HUES64 (cell line): ENCODE data around the gene ARMC6.
"Not testable (repeated sequence)": the region's sequence is repeated elsewhere in the genome, so short reads cannot be mapped to it uniquely, and the experiment has no call there.

ENCODE experiments used
- H3K27ac ChIP-seq: 2 replicates; pipeline ENCODE4 v1.7.0; 2013; ENCODE audit warnings: low read depth, low read length, inconsistent platforms
- H3K27me3 ChIP-seq: 2 replicates; pipeline ENCODE4 v1.6.1; 2013; ENCODE audit warnings: mild to moderate bottlenecking, low read length; ENCODE audit not compliant: insufficient read depth
- H3K36me3 ChIP-seq: 2 replicates; pipeline ENCODE4 v1.6.1; 2013; ENCODE audit warnings: mild to moderate bottlenecking, low read length; ENCODE audit not compliant: insufficient read depth
- H3K4me1 ChIP-seq: 2 replicates; pipeline ENCODE4 v1.6.1; 2013; ENCODE audit warnings: mild to moderate bottlenecking, low read length, moderate library complexity; ENCODE audit not compliant: insufficient read depth
- H3K4me3 ChIP-seq: 2 replicates; pipeline ENCODE4 v1.5.1; 2013; ENCODE audit warnings: mild to moderate bottlenecking, low read length, moderate library complexity
- H3K9ac ChIP-seq: 2 replicates; pipeline ENCODE4 v1.6.1; 2013; ENCODE audit warnings: mild to moderate bottlenecking, low read depth, low read length
- H3K9me3 ChIP-seq: 2 replicates; pipeline ENCODE4 v1.6.1; 2013; ENCODE audit warnings: low read depth, low read length; ENCODE audit not compliant: insufficient read depth
- WGBS: fragments of 150-250, 120-280 bp; methylation state at CpG from one replicate; pipeline ENCODE4 v1.1.7; 2013; ENCODE audit warnings: missing lambda C conversion rate; 5-methylcytosine and 5-hydroxymethylcytosine counted together

The ARMC6 gene

GRCh38 chr19:19023376-19023775, 10.0 kb upstream of the ARMC6 start:
- not testable (repeated sequence) for H3K9me3 ChIP-seq

GRCh38 chr19:19025861-19026260, 7.5 kb upstream of the ARMC6 start:
- Histone ChIP-seq H3K27me3 (no peaks in the 10 kb centered on the region), H3K9me3 (no peaks in the 10 kb centered on the region), H3K4me3 (no peak overlapping the region), H3K9ac (no peak overlapping the region), H3K4me1 (no peaks in the 10 kb centered on the region), H3K27ac (no peak overlapping the region), H3K36me3 (peaks cover 89% of the 10 kb centered on the region)
- 96% methylated on average over 11 of the region's 11 CpGs for WGBS

More at GRCh38 chr19:19023376-19023775, 10.0 kb upstream of the ARMC6 start:
- not testable (repeated sequence) for H3K27me3 ChIP-seq, H3K27ac ChIP-seq, H3K9ac ChIP-seq, H3K4me3 ChIP-seq, H3K4me1 ChIP-seq
- H3K36me3 ChIP-seq: peaks cover 85% of the 10 kb centered on the region
- WGBS: 92% methylated on average over 1 of the region's 1 CpG

GRCh38 chr19:19026299-19026971, 7.0 kb upstream of the ARMC6 start:
- WGBS: 92% methylated on average over 10 of the region's 10 CpGs
- H3K9me3 ChIP-seq: no peaks in the 10 kb centered on the region
- no peak overlapping the region for H3K9ac ChIP-seq
- no peak overlapping the region for H3K4me3 ChIP-seq
- H3K4me1 ChIP-seq: no peaks in the 10 kb centered on the region
- H3K36me3 ChIP-seq: peaks cover 87% of the 10 kb centered on the region
- H3K27ac ChIP-seq: no peak overlapping the region
- no peaks in the 10 kb centered on the region for H3K27me3 ChIP-seq

GRCh38 chr19:19027228-19027627, 6.2 kb upstream of the ARMC6 start:
- Histone ChIP-seq H3K27ac (no peak overlapping the region), H3K4me1 (peaks cover 6% of the 10 kb centered on the region; the same call in 1 of the 2 replicates), H3K9me3 (no peaks in the 10 kb centered on the region), H3K36me3 (peaks cover 92% of the 10 kb centered on the region), H3K4me3 (no peak overlapping the region), H3K27me3 (no peaks in the 10 kb centered on the region), H3K9ac (no peak overlapping the region)
- 96% methylated on average over 4 of the region's 4 CpGs for WGBS

- Histone ChIP-seq H3K4me3 (no peak overlapping the region), H3K9me3 (no peaks in the 10 kb centered on the region), H3K27ac (no peak overlapping the region), H3K27me3 (no peaks in the 10 kb centered on the region), H3K4me1 (peaks cover 6% of the 10 kb centered on the region; the same call in 1 of the 2 replicates), H3K36me3 (peaks cover 79% of the 10 kb centered on the region), H3K9ac (no peak overlapping the region)
- WGBS: 98% methylated on average over 9 of the region's 9 CpGs
Measured at GRCh38 chr19:19028526-19028925, 4.9 kb upstream of the ARMC6 start.

GRCh38 chr19:19031891-19032290, 1.5 kb upstream of the ARMC6 start:
- Histone ChIP-seq H3K27ac (no peak overlapping the region), H3K9me3 (no peaks in the 10 kb centered on the region), H3K27me3 (no peaks in the 10 kb centered on the region), H3K4me1 (peaks cover 6% of the 10 kb centered on the region; the same call in 1 of the 2 replicates), H3K9ac (no peak overlapping the region), H3K36me3 (peaks cover 58% of the 10 kb centered on the region), H3K4me3 (peak overlapping the region; percentile 78)
- 86% methylated on average over 5 of the region's 5 CpGs for WGBS

- Histone ChIP-seq H3K36me3 (peaks cover 57% of the 10 kb centered on the region), H3K9ac (peak overlapping the region; percentile 86), H3K4me1 (peaks cover 6% of the 10 kb centered on the region; the same call in 1 of the 2 replicates), H3K27ac (peak overlapping the region; percentile 88), H3K9me3 (peaks cover 5% of the 10 kb centered on the region; the same call in 1 of the 2 replicates), H3K27me3 (no peaks in the 10 kb centered on the region), H3K4me3 (peak overlapping the region; percentile 78)
- WGBS: under 1% methylated on average over 29 of the region's 31 CpGs
Measured at GRCh38 chr19:19032420-19033175, 805 bp upstream of the ARMC6 start.

- Histone ChIP-seq H3K4me3 (peak overlapping the region; percentile 78), H3K4me1 (peaks cover 6% of the 10 kb centered on the region; the same call in 1 of the 2 replicates), H3K9ac (peak overlapping the region; percentile 86), H3K27ac (peak overlapping the region; percentile 88), H3K27me3 (no peaks in the 10 kb centered on the region), H3K36me3 (peaks cover 58% of the 10 kb centered on the region), H3K9me3 (peaks cover 10% of the 10 kb centered on the region; the same call in 1 of the 2 replicates)
- WGBS: under 1% methylated on average over 32 of the region's 32 CpGs
Measured at GRCh38 chr19:19033176-19033425, 302 bp upstream of the ARMC6 start.

- WGBS: 7% methylated on average over 10 of the region's 10 CpGs
- H3K27me3 ChIP-seq: no peaks in the 10 kb centered on the region
- peaks cover 6% of the 10 kb centered on the region; the same call in 1 of the 2 replicates for H3K4me1 ChIP-seq
- peaks cover 13% of the 10 kb centered on the region; the same call in 1 of the 2 replicates for H3K9me3 ChIP-seq
- peaks cover 58% of the 10 kb centered on the region for H3K36me3 ChIP-seq
- H3K4me3 ChIP-seq: peak overlapping the region; percentile 78
- peak overlapping the region; percentile 88 for H3K27ac ChIP-seq
- peak overlapping the region; percentile 86 for H3K9ac ChIP-seq
Measured at GRCh38 chr19:19034204-19034624, 811 bp downstream of the ARMC6 start.

- Histone ChIP-seq H3K9ac (no peak overlapping the region), H3K4me1 (no peaks in the 10 kb centered on the region), H3K27me3 (no peaks in the 10 kb centered on the region), H3K27ac (no peak overlapping the region), H3K4me3 (no peak overlapping the region), H3K9me3 (peaks cover 13% of the 10 kb centered on the region; the same call in 1 of the 2 replicates), H3K36me3 (peaks cover 69% of the 10 kb centered on the region)
- WGBS: 97% methylated on average over 4 of the region's 4 CpGs
Measured at GRCh38 chr19:19039901-19040300, 6.5 kb downstream of the ARMC6 start.

- Histone ChIP-seq H3K27ac (no peak overlapping the region), H3K4me1 (no peaks in the 10 kb centered on the region), H3K27me3 (no peaks in the 10 kb centered on the region), H3K9ac (no peak overlapping the region), H3K4me3 (no peak overlapping the region), H3K9me3 (peaks cover 13% of the 10 kb centered on the region; the same call in 1 of the 2 replicates), H3K36me3 (peaks cover 70% of the 10 kb centered on the region)
- WGBS: 95% methylated on average over 7 of the region's 7 CpGs
Measured at GRCh38 chr19:19040417-19040816, 7.0 kb downstream of the ARMC6 start.
